NCI-H345 treated with DMSO at 0.1 percent for 48 hours (cell line): ENCODE measurements around the gene ZNF101.

ENCODE experiments used
- DNase-seq: peaks from one replicate; lab custom pipeline; 2025; ENCODE audit not compliant: unreplicated experiment; lab: John Stamatoyannopoulos, UW

Gene ZNF101

GRCh38 chr19:19637523-19638251 is 31.0 kb upstream of the ZNF101 start:
- no peak for DNase-seq

DNA sequence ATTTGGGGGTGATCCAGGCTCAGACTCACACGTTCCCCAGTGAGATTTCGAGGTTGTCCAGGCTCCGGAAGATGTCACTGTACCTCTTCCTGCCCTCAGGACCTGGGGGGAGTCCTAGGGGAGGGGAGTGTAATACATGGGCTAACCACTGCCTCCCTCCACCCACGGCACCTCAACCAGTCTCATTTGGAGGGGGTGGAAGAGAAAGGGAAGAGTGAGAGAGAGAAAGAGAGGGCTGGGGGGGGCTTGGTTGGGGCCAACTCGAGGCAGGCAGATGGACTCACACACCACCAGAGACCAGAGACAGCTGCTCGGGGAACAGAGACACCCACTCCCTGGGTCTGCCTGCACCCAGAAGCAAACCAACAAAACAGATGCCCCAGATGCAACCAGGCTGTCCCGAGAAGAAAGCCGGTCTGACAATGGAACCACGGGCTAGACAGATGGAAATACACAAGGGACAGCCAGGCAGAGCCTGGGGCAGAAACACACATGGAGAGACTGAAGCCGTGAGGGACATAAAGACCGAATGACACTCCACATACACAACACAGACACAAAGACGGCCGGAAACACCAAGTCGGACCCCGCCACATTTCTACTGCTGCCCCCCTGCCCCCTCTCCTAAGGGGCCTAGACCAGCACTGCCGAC is 26.0 kb upstream of the ZNF101 start:
- DNase-seq = no peak

DNA sequence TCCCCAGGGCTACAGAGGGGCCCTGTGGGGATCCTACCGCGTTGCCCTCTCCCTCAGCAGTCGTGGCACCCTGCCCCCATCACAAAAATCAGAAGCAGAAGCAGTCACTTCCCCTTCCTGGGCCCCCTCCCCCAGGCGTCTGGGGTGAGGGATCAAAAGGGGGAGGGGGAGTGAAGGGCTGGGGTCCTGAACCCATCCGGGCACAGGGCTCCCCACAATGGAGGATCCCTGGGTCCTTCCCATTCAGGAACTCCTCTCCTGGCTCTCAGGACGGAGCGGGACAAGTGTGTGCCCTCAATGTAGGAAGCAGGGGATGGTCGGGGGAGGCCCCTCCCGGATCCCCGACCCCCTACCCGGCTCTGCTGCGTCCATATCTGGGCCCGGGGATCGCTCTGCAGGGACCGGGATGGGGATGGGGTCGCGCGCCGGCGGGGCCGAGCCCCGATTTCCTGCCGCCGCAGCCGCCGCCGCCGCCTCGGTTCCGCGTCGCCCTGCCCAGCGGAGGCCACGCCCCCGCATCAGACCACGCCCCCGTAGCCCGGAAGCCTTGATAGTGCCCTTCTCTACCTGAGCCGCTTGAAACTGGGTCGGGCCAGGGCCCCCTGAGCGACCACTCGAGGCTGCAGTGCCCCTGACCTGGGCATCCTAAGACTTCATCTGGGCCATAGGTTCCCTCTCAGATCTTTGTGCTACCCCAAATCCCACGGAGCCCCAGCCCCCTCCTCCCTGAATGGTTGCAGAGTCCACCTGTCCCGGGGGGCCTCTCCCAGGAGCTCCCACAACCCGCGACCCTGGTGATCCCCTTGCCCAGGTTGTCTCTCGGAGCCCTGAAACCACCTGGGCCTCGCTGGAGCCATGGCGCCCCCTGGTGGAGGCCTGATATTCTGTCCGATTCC is 25.2 kb upstream of the ZNF101 start, which contains the start of gene GMIP:
GMIP (minus strand) TSS at position 500 of the 896 bp plus-strand sequence; CDS start at position 372, 128 bp downstream.
- DNase-seq = peak; percentile 45

DNA sequence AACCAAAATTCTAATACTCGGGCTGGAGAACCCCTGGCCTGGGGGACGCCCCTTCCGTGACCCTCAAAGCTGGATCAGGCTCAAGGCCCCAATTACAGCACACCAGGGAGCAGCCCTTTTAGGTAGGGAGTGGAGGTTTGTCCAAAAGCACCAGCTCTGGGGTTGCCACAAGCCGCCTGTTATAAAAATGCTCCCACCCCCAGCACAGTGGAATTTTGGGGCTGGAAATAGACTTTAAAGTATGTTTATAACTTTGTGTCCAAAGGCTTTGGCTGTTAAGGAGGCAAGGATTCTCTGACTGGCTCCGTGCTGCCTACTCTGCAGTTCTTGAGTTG is 24.6 kb upstream of the ZNF101 start:
- DNase-seq = no peak

DNA sequence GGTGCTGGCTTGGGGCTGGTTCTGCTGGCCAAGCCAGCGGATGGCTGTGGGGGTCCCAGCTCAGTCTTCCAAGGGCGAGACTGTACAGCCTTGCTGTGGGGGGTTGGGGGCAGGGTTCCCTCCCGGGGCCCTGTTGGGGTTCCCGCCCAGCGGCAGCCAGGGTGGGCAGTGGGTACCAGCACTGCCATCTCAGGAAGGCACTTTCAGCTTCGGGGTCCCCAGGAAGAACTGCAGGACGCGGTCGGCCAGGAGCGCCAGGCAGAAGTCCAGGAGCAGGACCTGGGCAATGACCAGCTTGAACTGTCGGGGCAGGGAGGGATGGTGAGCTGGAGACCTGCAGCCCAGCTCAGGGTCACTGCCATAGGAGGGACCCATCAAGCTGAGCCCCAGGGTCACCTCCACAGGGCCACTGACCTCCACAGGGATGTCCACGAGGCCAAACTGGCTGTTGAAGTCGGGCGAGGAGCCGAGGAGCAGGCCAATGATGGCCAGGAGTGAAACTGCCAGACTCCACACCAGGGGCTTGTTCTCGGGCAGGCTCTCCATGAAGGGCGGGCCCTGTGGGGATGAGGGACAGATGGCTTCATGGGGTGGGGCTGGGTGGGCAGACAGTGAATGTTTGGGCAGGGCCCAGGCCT is 23.3 kb upstream of the ZNF101 start:
- DNase-seq = no peak

- DNase-seq = no peak
These were observed 21.4 kb upstream of the ZNF101 start for GRCh38 chr19:19647037-19647835.

GRCh38 chr19:19649155-19649554 is 19.5 kb upstream of the ZNF101 start:
- DNase-seq = no peak

DNA sequence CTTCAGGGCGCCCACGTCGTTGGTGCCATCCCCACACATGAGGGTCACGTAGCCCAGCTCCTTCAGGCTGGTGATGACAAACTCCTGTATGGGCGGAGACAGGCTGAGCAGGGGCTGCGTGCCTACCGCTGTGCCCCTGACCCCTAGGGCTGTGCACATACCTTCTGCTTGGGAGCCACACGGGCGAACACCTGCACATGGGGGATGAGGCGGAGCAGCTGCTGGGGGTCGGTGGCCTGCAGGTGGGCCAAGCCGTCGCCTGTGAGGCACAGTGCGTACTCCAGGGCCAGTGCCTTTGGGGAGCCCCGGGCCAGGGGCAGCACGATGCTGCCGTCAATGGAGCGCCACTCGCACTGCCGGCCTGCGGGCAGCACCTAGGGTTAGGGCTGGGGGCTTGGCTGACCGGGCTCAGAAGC is 19.1 kb upstream of the ZNF101 start:
- DNase-seq = no peak

GRCh38 chr19:19650331-19650730 is 18.3 kb upstream of the ZNF101 start:
- DNase-seq = no peak

GRCh38 chr19:19651076-19651475 is 17.6 kb upstream of the ZNF101 start:
- DNase-seq = no peak

DNA sequence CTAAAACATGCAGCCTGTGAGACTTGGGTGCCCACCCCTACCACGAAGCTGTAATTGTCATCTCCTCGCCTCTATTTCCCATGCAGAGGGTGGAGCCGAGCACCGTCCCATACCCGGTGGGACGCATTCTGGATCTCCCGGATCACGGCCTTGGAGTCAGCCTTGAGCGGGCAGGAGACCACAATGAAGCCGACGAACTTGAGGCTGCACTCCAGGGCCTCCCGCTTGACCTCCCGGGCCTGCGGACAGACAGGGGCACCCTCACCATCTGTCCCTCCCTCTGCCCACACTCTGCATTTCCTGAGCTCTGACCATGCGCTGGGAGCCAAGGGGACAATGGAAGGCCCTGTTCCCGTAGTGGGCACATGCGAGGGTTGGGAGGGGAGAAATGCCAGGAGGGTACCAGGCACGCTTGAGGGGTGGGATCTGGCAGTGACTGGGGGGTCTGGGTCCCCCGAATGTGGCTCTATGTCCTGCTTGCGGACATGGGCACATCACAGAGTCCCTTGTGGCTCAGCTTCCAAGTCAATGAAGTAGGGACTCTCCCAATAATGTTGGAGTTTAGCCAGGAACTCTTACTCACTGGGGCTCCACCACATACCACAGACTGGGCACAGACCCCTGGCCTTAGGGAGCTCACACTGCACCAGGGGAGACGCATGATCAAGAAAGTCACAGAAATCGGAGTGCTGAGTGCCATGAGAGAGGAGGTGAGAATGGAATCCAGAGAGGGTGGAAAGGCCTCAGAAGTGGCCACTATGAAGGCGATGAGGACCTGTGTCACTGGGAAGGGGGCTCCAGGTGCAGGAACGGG is 15.9 kb upstream of the ZNF101 start:
- no peak for DNase-seq

- DNase-seq = no peak
These were observed 15.0 kb upstream of the ZNF101 start for GRCh38 chr19:19653597-19654147.

DNA sequence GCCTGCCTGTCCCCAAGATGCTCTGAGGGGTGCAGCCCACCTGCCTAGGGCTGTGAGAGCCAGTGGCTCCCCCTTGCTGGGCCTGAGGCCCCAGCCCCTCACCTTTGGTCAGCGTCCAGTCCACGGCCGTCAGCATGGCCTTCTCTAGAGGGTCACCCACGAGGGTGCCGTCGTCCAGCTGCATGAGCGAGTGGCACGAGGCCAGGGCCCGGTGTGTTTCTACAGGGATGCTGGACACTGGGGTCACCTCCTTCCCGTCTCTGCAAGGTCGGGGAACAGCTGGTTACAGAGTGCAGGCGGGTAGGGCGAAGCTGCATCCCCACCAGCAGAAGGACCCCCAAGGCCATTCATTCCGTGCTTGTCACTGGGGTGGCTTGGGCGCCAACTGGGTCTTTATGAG is 14.2 kb upstream of the ZNF101 start:
- no peak for DNase-seq

DNA sequence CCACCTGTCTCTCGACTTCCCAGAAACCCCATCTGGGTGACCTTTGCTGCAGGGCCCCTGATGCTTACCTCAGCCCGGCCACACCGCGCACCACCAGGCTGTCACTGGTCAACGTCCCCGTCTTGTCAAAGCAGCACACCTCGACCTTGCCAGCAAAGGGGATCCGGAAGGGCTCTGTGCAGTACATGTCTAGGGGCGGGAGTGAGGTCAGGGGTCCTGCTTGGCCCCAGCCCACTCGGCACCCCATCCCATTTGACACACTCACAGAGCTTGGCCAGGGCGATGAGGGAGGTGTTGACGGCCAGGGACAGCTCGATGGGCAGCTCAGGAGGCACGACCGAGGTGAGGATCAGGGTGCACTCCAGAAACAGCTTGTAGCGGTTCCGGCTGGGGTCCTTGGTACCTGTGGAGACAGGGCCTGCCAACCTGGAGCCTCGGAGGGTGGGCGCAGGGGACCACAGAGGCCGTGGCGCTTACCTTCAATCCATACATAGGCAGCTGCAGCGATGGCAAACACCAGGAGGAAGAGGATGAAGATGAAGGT is 13.5 kb upstream of the ZNF101 start:
- no peak for DNase-seq

GRCh38 chr19:19655641-19656343 is 12.8 kb upstream of the ZNF101 start:
- no peak for DNase-seq

DNA sequence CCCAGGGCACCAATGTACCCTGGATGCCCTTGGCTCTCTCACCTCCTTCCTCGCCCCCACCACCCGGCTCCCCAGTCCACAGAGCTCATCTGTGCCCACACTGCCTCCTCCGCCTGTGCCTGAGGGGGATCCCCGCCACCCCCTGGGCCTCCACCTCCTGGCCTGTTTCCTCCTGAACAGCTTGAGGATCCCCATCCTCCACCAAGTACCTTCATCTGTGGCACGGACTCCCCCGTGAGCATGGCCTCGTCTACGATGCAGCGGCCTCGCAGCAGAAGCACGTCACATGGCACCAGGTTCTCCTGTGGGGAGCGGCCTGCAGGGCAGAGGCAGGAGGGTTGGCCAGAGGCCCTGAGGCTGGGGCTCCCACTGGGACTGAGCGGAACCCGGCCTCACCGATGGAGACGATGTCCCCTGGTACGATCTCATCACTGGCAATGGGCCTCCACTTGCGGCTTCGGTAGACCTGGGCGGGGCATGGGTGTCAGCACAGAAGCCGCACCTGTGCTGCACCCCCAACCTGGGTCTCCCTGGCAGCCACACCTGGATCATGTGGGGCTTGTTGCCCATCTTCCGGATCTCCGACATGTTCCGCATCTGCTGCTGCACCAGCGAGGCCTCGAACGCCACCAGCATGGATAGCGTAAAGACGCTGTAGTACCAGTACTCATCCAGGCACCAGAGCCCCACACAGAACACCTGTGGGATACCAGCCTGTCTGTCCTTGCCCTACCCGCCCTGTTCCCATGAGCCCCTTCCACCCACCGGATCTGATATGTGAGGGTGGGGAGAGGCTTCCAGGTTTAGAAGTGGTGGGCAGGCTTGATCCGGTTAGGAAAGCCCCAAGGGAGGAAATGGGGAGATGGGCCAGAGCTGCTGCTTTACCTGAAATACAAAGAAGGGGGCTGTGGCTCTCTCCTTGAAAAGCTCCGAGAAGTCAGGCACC is 11.9 kb upstream of the ZNF101 start:
- DNase-seq = no peak

DNA sequence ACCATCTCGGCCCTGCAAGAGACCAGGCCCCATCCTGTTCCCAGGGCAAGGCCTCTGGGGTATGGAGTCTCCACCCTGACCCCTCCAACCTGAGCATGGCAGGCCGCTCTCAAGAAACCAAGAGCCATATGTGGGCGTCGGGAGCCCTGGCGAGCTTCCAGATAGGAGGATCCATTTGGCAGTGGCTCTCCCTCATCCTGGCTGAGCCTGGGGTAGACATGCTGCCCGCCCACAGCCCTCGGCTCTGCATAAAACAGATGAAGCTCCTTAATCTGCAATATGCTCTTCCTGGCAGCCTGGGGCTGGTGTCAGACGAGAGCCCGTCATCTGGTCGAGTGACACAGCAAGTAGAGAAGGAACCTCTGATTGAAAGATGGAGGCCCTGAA is 11.2 kb upstream of the ZNF101 start:
- DNase-seq = no peak
